ENCODE data around the gene DUX4. TPM values are rescaled to one million over a fixed set of nuclear protein-coding genes. Genes with fewer than 3 reads are reported as not detected.
A peak's percentile ranks its signal among the peaks of the same experiment; 100 is the strongest.
"Not testable (repeated sequence)": the region's sequence is repeated elsewhere in the genome, so short reads cannot be mapped to it uniquely, and the experiment has no call there.

The DUX4 gene
- polyA plus RNA-seq (ENCODE audit: low read depth in 6 of 6) = not detected

DNA sequence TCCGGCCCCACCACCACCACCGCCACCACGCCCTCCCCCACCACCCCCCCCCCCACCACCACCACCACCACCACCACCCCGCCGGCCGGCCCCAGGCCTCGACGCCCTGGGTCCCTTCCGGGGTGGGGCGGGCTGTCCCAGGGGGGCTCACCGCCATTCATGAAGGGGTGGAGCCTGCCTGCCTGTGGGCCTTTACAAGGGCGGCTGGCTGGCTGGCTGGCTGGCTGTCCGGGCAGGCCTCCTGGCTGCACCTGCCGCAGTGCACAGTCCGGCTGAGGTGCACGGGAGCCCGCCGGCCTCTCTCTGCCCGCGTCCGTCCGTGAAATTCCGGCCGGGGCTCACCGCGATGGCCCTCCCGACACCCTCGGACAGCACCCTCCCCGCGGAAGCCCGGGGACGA is at the start of gene DUX4:
Gene DUX4 (plus strand): TSS at position 347 of the 400 bp plus-strand sequence. CDS start 0 bp downstream, at position 347.
- peak; percentile 19 for DNase-seq
- not testable (repeated sequence) for H3K4me3 Mint-ChIP-seq; H3K36me3 Mint-ChIP-seq; H3K27me3 Mint-ChIP-seq; H3K9me3 Mint-ChIP-seq; H3K4me1 Mint-ChIP-seq; ATAC-seq (ENCODE audit: low read depth in 2 of 2); H3K27ac Mint-ChIP-seq

DNA sequence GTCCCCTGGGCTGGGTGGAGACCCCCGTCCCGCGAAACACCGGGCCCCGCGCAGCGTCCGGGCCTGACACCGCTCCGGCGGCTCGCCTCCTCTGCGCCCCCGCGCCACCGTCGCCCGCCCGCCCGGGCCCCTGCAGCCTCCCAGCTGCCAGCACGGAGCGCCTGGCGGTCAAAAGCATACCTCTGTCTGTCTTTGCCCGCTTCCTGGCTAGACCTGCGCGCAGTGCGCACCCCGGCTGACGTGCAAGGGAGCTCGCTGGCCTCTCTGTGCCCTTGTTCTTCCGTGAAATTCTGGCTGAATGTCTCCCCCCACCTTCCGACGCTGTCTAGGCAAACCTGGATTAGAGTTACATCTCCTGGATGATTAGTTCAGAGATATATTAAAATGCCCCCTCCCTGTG is 1.9 kb downstream of the DUX4 start:
- H3K4me1 Mint-ChIP-seq; ATAC-seq (ENCODE audit: low read depth in 2 of 2); H3K27me3 Mint-ChIP-seq; H3K36me3 Mint-ChIP-seq; H3K27ac Mint-ChIP-seq; H3K4me3 Mint-ChIP-seq; H3K9me3 Mint-ChIP-seq; DNase-seq: not testable (repeated sequence)

DNA sequence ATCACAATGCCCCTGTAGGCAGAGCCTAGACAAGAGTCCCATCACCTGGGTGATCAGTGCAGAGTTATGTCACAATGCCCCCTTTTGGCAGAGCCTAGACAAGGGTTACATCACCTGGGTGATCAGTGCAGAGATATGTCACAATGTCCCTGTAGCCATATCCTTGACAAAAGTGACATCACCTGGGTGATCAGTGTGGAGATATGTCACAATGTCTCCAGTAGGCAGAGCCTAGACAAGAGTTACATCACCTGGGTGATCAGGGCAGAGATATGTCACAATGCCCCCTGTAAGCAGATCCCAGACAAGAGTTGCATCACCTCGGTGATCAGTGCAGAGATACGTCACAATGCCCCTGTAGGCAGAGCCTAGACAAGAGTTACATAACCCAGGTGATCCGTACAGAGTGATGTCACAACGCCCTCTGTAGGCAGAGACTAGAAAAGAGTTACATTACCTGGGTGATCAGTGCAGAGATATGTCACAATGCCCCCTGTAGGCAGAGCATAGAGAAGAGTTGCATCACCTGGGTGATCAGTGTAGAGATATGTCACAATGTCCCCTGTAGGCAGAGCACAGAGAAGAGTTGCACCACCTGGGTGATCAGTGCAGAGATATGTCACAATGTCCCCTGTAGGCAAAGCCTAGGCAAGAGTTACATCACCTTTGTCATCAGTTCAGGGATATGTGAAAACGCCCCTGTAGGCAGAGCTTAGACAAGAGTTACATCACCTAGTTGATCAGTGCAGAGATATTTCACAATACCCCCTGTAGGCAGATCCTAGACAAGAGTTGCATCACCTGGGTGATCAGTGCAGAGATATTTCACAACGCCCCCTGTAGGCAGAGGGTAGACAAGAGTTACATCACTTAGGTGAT is 4.4 kb downstream of the DUX4 start:
- not testable (repeated sequence) for H3K4me3 Mint-ChIP-seq, DNase-seq
- peak in 1 of 2 donors; percentile 25 for ATAC-seq (ENCODE audit: low read depth in 2 of 2)

DNA sequence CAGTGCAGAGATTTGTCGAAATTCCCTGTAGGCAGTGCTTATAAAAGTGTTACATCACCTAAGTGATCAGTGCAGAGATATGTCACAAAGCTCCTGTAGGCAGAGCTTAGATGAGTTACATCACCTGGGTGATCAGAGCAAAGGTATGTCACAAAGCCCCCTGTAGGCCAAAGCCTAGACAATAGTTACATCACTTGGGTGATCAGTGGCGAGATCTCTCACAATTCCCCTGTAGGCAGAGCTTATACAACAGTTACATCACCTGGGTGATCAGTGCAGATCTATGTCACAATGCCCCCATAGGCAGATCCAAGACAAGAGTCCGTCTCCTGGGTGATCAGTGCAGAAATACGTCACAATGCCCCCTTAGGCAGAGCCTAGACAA is 5.0 kb downstream of the DUX4 start:
- H3K9me3 Mint-ChIP-seq = peaks cover 4 to 11% (median 8%) of the 10 kb centered on the region in 7 donors
- not testable (repeated sequence) for H3K27me3 Mint-ChIP-seq; ATAC-seq (ENCODE audit: low read depth in 2 of 2); H3K27ac Mint-ChIP-seq; H3K4me1 Mint-ChIP-seq; H3K4me3 Mint-ChIP-seq; DNase-seq; H3K36me3 Mint-ChIP-seq

More for the DNA sequence above, 4.4 kb downstream of the DUX4 start:
- not testable (repeated sequence) for H3K36me3 Mint-ChIP-seq, H3K4me1 Mint-ChIP-seq, H3K27me3 Mint-ChIP-seq, H3K27ac Mint-ChIP-seq
- peaks cover 4 to 11% (median 8%) of the 10 kb centered on the region in 7 donors for H3K9me3 Mint-ChIP-seq

DNA sequence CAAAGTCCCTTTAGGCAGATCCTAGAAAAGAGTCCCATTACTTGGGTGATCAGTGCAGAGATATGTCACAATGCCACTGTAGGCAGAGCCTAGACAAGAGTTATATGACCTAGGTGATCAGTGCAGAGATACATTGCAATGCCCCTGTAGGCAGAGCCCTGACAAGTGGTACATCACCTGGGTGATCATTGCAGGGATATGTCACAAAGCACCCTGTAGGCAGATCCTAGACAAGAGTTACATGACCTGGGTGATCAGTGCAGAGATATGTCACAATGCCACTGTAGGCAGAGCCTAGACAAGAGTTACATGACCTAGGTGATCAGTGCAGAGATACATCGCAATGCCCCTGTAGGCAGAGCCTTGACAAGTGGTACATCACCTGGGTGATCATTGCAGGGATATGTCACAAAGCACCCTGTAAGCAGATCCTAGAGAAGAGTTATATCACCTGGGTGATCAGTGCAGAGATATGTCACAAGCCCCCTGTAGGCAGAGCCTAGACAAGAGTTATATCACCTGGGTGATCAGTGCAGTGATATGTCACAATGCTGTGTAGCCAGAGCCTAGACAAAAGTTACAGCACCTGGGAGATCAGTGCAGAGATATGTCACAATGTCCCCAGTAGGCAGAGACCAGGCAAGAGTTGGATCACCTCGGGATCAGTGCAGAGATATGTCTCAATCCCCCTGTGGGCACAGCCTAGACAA is 5.6 kb downstream of the DUX4 start:
- peak; percentile 21 to 34 for ATAC-seq (ENCODE audit: low read depth in 2 of 2)
- H3K27me3 Mint-ChIP-seq, H3K36me3 Mint-ChIP-seq, H3K4me3 Mint-ChIP-seq, DNase-seq, H3K4me1 Mint-ChIP-seq, H3K27ac Mint-ChIP-seq: not testable (repeated sequence)
- H3K9me3 Mint-ChIP-seq = peaks cover 4 to 11% (median 8%) of the 10 kb centered on the region in 7 donors

DNA sequence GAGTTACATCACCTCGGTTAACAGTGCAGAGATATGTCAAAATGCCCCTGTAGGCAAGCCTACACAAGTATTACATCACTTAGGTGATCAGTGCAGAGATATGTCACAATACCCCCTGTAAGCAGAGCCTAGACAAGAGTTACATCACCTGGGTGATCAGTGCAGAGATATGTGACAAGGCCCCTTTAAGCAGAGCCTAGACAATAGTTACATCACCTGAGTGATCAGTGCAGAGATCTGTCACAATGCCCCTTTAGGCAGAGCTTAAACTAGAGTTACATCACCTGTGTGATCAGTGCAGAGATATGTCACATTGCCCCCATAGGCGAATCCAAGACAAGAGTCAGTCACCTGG is 6.1 kb downstream of the DUX4 start:
- not testable (repeated sequence) for H3K36me3 Mint-ChIP-seq, H3K4me1 Mint-ChIP-seq, H3K27ac Mint-ChIP-seq, DNase-seq, H3K4me3 Mint-ChIP-seq, H3K27me3 Mint-ChIP-seq
- peaks cover 4 to 11% (median 8%) of the 10 kb centered on the region in 7 donors for H3K9me3 Mint-ChIP-seq
- peak; percentile 11 to 23 for ATAC-seq (ENCODE audit: low read depth in 2 of 2)

DNA sequence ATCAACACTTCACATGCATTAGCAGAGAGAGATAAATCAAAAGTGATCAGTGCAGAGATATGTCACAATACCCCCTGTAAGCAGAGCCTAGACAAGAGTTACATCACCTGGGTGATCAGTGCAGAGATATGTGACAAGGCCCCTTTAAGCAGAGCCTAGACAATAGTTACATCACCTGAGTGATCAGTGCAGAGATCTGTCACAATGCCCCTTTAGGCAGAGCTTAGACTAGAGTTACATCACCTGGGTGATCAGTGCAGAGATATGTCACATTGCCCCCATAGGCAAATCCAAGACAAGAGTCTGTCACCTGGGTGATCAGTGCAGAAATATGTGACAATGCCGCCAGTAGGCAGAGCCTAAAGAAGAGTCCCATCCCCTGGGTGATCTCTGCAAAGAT is 7.4 kb downstream of the DUX4 start:
- peaks cover 4 to 11% (median 6%) of the 10 kb centered on the region in 7 donors for H3K9me3 Mint-ChIP-seq
- DNase-seq; H3K36me3 Mint-ChIP-seq; H3K4me3 Mint-ChIP-seq; H3K4me1 Mint-ChIP-seq; H3K27ac Mint-ChIP-seq; H3K27me3 Mint-ChIP-seq; ATAC-seq (ENCODE audit: low read depth in 2 of 2): not testable (repeated sequence)

DNA sequence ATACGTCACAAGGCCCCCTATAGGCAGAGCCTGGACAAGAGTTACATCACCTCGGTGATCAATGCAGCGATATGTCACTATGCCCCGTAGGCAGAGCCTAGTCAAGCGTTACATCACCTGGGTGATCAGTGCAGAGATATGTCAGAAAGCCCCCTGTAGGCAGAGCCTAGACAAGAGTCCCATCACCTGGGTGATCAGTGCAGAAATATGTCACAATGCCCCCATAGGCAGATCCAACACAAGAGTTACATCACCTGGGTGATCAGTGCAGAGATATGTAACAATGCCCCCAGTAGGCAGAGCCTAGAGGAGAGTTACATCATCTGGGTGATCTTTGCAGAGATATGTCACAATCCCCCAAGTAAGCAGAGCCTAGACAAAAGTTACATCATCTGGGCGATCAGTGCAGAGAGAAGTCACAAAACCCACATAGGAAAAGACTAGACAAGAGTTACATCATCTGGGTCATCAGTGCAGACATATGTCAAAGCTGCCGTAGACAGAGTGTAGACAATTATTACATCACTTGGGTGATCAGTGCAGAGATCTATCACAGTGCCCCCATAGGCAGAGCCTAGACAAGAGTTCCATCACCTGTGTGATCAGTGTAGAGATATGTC is 8.0 kb downstream of the DUX4 start:
- H3K36me3 Mint-ChIP-seq; ATAC-seq (ENCODE audit: low read depth in 2 of 2); DNase-seq; H3K4me1 Mint-ChIP-seq; H3K27me3 Mint-ChIP-seq; H3K27ac Mint-ChIP-seq; H3K4me3 Mint-ChIP-seq: not testable (repeated sequence)
- peaks cover 4 to 11% (median 6%) of the 10 kb centered on the region in 7 donors for H3K9me3 Mint-ChIP-seq

DNA sequence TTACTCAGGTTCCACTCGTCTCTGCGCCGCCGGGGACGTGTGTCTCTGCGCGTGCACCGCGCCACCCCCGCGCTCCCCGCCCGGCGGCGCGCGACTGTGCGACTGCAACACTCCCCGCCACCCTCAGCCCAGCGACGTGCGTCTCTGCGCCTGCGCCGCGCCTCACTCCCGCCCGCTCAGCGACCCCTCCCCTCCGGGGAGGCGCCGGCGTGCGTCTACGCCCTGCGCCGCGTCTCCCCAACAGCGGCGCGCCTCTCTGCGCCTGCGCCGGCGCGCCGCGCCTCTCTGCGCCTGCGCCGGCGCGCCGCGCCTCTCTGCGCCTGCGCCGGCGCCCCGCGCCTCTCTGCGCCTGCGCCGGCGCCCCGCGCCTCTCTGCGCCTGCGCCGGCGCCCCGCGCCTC is 29.9 kb downstream of the DUX4 start:
- not testable (repeated sequence) for H3K27ac Mint-ChIP-seq; H3K4me1 Mint-ChIP-seq; ATAC-seq (ENCODE audit: low read depth in 2 of 2); H3K36me3 Mint-ChIP-seq; H3K4me3 Mint-ChIP-seq; H3K9me3 Mint-ChIP-seq; DNase-seq; H3K27me3 Mint-ChIP-seq

Other genes with a start within 250 kb of the DUX4 start
- 10 to 100 TPM; 39.7 to 57.8 (median 53.9) TPM for gene FRG1, start 232.9 kb upstream of the DUX4 start, polyA plus RNA-seq (ENCODE audit: low read depth in 6 of 6)
- not detected for gene FRG2, start 146.5 kb upstream of the DUX4 start, polyA plus RNA-seq (ENCODE audit: low read depth in 6 of 6)
- not detected for gene DBET, start 109.3 kb upstream of the DUX4 start, polyA plus RNA-seq (ENCODE audit: low read depth in 6 of 6)

Data from naive B cell (primary cell).